Esophagus squamous epithelium (tissue), 4 donors: Measurements from ENCODE around the gene ACIN1.

Source experiments
- POLR2A ChIP-seq, 4 donors: fragments of 450-650 bp; IDR thresholded peaks; one replicate each; pipeline ENCODE4 v1.6.1; 2017; ENCODE audit warnings: antibody characterized with exemption in 4 of 4, mild to moderate bottlenecking in 4 of 4, moderate library complexity in 3 of 4
- TF ChIP-seq, protein P1 (sequence below), 6 experiments: fragments of 450-650 bp in 4 of 6; fragments of 200-600 bp in 2 of 6; sonication (generic) in 2 of 6; IDR thresholded peaks; one replicate each; pipeline ENCODE4 v1.5.1; 2016 to 2019; ENCODE audit warnings: antibody characterized with exemption in 6 of 6, mild to moderate bottlenecking in 4 of 6, moderate library complexity in 4 of 6

DNA sequence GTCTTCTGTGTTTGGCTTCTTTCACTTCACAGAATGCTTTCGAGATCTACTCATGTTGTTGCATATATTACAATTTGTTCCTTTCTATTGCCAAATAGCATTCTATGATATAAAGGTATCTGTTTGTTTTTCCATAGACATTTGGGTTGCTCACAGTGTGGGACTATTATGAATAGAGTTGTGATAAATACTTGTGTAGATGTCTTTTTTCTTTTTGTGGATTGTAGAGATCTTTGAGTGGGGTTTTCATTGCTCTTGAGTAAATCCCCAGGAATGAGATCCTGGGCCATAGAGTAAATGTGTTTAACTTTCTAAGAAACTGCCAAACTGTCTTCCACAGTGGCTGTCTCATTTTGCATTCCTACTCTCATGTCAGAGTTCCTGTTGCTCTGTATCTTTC lies 49.0 kb upstream of the ACIN1 start:
- TF ChIP-seq, protein P1, sequence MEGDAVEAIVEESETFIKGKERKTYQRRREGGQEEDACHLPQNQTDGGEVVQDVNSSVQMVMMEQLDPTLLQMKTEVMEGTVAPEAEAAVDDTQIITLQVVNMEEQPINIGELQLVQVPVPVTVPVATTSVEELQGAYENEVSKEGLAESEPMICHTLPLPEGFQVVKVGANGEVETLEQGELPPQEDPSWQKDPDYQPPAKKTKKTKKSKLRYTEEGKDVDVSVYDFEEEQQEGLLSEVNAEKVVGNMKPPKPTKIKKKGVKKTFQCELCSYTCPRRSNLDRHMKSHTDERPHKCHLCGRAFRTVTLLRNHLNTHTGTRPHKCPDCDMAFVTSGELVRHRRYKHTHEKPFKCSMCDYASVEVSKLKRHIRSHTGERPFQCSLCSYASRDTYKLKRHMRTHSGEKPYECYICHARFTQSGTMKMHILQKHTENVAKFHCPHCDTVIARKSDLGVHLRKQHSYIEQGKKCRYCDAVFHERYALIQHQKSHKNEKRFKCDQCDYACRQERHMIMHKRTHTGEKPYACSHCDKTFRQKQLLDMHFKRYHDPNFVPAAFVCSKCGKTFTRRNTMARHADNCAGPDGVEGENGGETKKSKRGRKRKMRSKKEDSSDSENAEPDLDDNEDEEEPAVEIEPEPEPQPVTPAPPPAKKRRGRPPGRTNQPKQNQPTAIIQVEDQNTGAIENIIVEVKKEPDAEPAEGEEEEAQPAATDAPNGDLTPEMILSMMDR (IDR thresholded peaks at IDR 0.05), result no peak
- TF ChIP-seq POLR2A (IDR thresholded peaks at IDR 0.05), result no peak
